HCT116 (cell line): ENCODE data around the gene DCTN5. TPM values are rescaled to one million over a fixed set of nuclear protein-coding genes. Genes with fewer than 3 reads are reported as not detected.

Experiments
- ATAC-seq: fragments of 200-7000 bp; cut with Tn5 transposase; 2 replicates; pipeline ENCODE4 v1.9.1; 2020; ENCODE audit warnings: mild to moderate bottlenecking, moderate library complexity
- BruUV-seq: library from RNA; stranded (reverse); fragments of 400-500 nt; replicated peaks from 2 replicates; lab custom pipeline; 2021; lab: Mats Ljungman, UMichigan
- CTCF ChIA-PET: fragments of 300-600 bp; sonication (Branson Sonifier 250); formaldehyde crosslinking; loops from one replicate; lab custom pipeline; 2021; ENCODE audit warnings: antibody characterized with exemption; lab: Charles Lee
- POLR2A ChIA-PET: fragments of 300-600, 350-600 bp; sonication (Branson Sonifier 250); formaldehyde crosslinking; loops from one replicate; lab custom pipeline; 2021; ENCODE audit warnings: antibody characterized with exemption; lab: Charles Lee
- RAD21 ChIA-PET, 2 experiments: fragments of 300-600 bp; sonication (Branson Sonifier 250); formaldehyde crosslinking; loops; one replicate each; lab custom pipeline; 2023; ENCODE audit warnings: low total read pairs in 2 of 2; ENCODE audit not compliant: uncharacterized antibody in 2 of 2, unreplicated experiment in 2 of 2, low non-redundant PET in 1 of 2; lab: Charles Lee
- DNase-seq: peaks from one replicate; pipeline ENCODE4 v3.0.0-alpha.2; 2010; ENCODE audit warnings: low read depth, low spot score
- H2AFZ ChIP-seq: fragments of 200-600 bp; shearing (Covaris generic), sonication (generic); 2 replicates; pipeline ENCODE4 v1.6.1; 2017; ENCODE audit warnings: low read depth, mixed run types, mixed read lengths, antibody characterized with exemption, low read length; ENCODE audit not compliant: poor library complexity, severe bottlenecking
- H3K27ac ChIP-seq: 2 replicates; pipeline ENCODE4 v1.5.1; 2012; ENCODE audit warnings: low read depth, low read length
- H3K27me3 ChIP-seq: fragments of 200-600 bp; sonication (generic); 2 replicates; pipeline ENCODE4 v1.6.1; 2016; ENCODE audit warnings: mixed run types, low read length, mixed read lengths; ENCODE audit not compliant: insufficient read depth
- H3K36me3 ChIP-seq, 2 experiments: fragments of 200-500 bp in 1 of 2; fragments of 200-600 bp in 1 of 2; sonication (Bioruptor generic) in 1 of 2; sonication (generic) in 1 of 2; 2 replicates each; pipeline versions ENCODE4 v1.5.1 to v1.6.1; 2014 to 2016; ENCODE audit warnings: low read length in 2 of 2, inconsistent platforms in 1 of 2, mixed read lengths in 1 of 2, mixed run types in 1 of 2; ENCODE audit not compliant: insufficient read depth in 2 of 2, control insufficient read depth in 1 of 2
- H3K4me1 ChIP-seq, 2 experiments: fragments of 200-600 bp in 1 of 2; sonication (generic) in 1 of 2; 2 replicates each; pipeline versions ENCODE4 v1.5.1 to v1.6.1; 2012 to 2017; ENCODE audit warnings: low read length in 2 of 2, inconsistent platforms in 1 of 2, mild to moderate bottlenecking in 1 of 2, mixed read lengths in 1 of 2, mixed run types in 1 of 2, moderate library complexity in 1 of 2; ENCODE audit not compliant: insufficient read depth in 2 of 2, control insufficient read depth in 1 of 2
- H3K4me2 ChIP-seq: fragments of 200-600 bp; sonication (generic); 2 replicates; pipeline ENCODE4 v1.6.1; 2017; ENCODE audit warnings: mixed run types, low read length, mixed read lengths
- H3K4me3 ChIP-seq, 2 experiments: fragments of 200-600 bp in 1 of 2; sonication (generic) in 1 of 2; replicated peaks in 1 of 2; 2 replicates each; pipeline ENCODE4 v1.5.1; 2011 to 2016; ENCODE audit warnings: low read length in 2 of 2, control low read depth in 1 of 2, low read depth in 1 of 2, mild to moderate bottlenecking in 1 of 2, mixed read lengths in 1 of 2, mixed run types in 1 of 2
- H3K79me2 ChIP-seq: fragments of 200-600 bp; sonication (generic); 2 replicates; pipeline ENCODE4 v1.6.1; 2017; ENCODE audit warnings: mild to moderate bottlenecking, mixed run types, low read length, moderate library complexity, mixed read lengths; ENCODE audit not compliant: insufficient read depth
- H3K9ac ChIP-seq: fragments of 200-600 bp; sonication (generic); 2 replicates; pipeline ENCODE4 v1.6.1; 2016; ENCODE audit warnings: low read length, mixed read lengths
- H3K9me2 ChIP-seq: fragments of 200-600 bp; sonication (generic), shearing (Covaris generic); 2 replicates; pipeline ENCODE4 v1.6.1; 2017; ENCODE audit warnings: mixed run types, mild to moderate bottlenecking, moderate library complexity; ENCODE audit not compliant: insufficient read depth
- H3K9me3 ChIP-seq, 2 experiments: fragments of 200-500 bp in 1 of 2; fragments of 200-600 bp in 1 of 2; sonication (Bioruptor generic) in 1 of 2; sonication (generic) in 1 of 2; 2 replicates each; pipeline ENCODE4 v1.6.1; 2014 to 2017; ENCODE audit warnings: low read length in 2 of 2, mixed read lengths in 2 of 2, inconsistent platforms in 1 of 2, low read depth in 1 of 2, mild to moderate bottlenecking in 1 of 2, mixed run types in 1 of 2, moderate library complexity in 1 of 2; ENCODE audit not compliant: control insufficient read depth in 1 of 2, insufficient read depth in 1 of 2
- H4K20me1 ChIP-seq: fragments of 200-600 bp; sonication (generic), shearing (Covaris generic); 2 replicates; pipeline ENCODE4 v1.6.1; 2017; ENCODE audit warnings: mixed run types, mild to moderate bottlenecking, moderate library complexity; ENCODE audit not compliant: insufficient read depth
- CBX3 ChIP-seq: IDR thresholded peaks from 2 replicates; pipeline ENCODE4 v1.6.1; 2012; ENCODE audit warnings: low read depth
- CTCF ChIP-seq, 3 experiments: fragments of 200-600 bp in 1 of 3; sonication (generic) in 1 of 3; IDR thresholded peaks in 2 of 3; conservative IDR thresholded peaks in 1 of 3; 2 replicates each; pipeline ENCODE4 v1.5.1; 2012 to 2017; ENCODE audit warnings: low read depth in 2 of 3, low read length in 2 of 3, antibody characterized with exemption in 1 of 3, borderline replicate concordance in 1 of 3, control low read depth in 1 of 3, mild to moderate bottlenecking in 1 of 3, mixed read lengths in 1 of 3, mixed run types in 1 of 3, moderate library complexity in 1 of 3; ENCODE audit not compliant: insufficient read depth in 1 of 3
- FOSL1 ChIP-seq: IDR thresholded peaks from 2 replicates; pipeline ENCODE4 v1.6.1; 2012; ENCODE audit warnings: low read depth
- RAD21 ChIP-seq: IDR thresholded peaks from 2 replicates; pipeline ENCODE4 v1.6.1; 2012; ENCODE audit warnings: low read depth, mild to moderate bottlenecking
- YY1 ChIP-seq: IDR thresholded peaks from 2 replicates; pipeline ENCODE4 v1.6.1; 2011; ENCODE audit warnings: low read length, low read depth, moderate library complexity, mild to moderate bottlenecking; ENCODE audit not compliant: insufficient replicate concordance; ENCODE audit errors: extremely low read depth
- ZFX ChIP-seq: fragments of 450-650 bp; IDR thresholded peaks from 2 replicates; pipeline ENCODE4 v1.6.1; 2017
- intact Hi-C: fragments of 100-400 bp; cut with micrococcal nuclease; formaldehyde crosslinking; loops from 2 replicates; pipeline ENCODE4 v1.10.0; 2022
- total RNA-seq: library from RNA; stranded (reverse); gene quantifications from one replicate; pipeline ENCODE4 v1.2.1, GENCODE V29; 2021; ENCODE audit not compliant: unreplicated experiment

Gene DCTN5
- total RNA-seq, 1 experiment from 2014 or later: 42.9 TPM

GRCh38 chr16:23710008-23710407 is 68.7 kb downstream of the DCTN5 start:
- Histone ChIP-seq H3K4me1 (no peaks in the 10 kb centered on the region), H3K27ac (no peak overlapping the region), H3K4me2 (no peak overlapping the region), H3K9me3 (no peaks in the 10 kb centered on the region), H3K36me3 (no peaks in the 10 kb centered on the region), H3K79me2 (no peaks in the 10 kb centered on the region), H3K9me2 (no peaks in the 10 kb centered on the region), H3K9ac (no peak overlapping the region), H3K4me3 (no peak overlapping the region), H4K20me1 (no peaks in the 10 kb centered on the region), H2AFZ (no peak overlapping the region), H3K27me3 (no peaks in the 10 kb centered on the region)
- no TSS peak for BruUV-seq
- DNase-seq (no peak), ATAC-seq (peak; percentile 72)
- intact Hi-C loops: no loop called here
- TF ChIP-seq RAD21: peak; percentile 58
- TF ChIP-seq CTCF (IDR thresholded peaks at IDR 0.05 in 2 of 3, conservative IDR thresholded peaks at IDR 0.05 in 1 of 3; ENCODE audit: borderline replicate concordance in 1 of 3, insufficient read depth in 1 of 3, low read depth in 2 of 3, low read length in 2 of 3): peak; percentile 30 to 33 (median 31); a peak in 4 of 6 replicates
- no peak for TF ChIP-seq CBX3
- CTCF ChIA-PET: interaction anchor here (2.1 kb wide), 1 partner anchor 32 kb away, joined by 9 read pairs; the partner anchor contains the start of gene PLK1
- POLR2A ChIA-PET: no interaction called here
- RAD21 ChIA-PET: no interaction called here

- intact Hi-C loops: no loop called here
- no peak for DNase-seq
- no TSS peak for BruUV-seq
- Histone ChIP-seq H3K4me2 (no peak overlapping the region), H3K9me3 (no peaks in the 10 kb centered on the region), H3K27ac (no peak overlapping the region), H3K9ac (no peak overlapping the region), H3K4me1 (no peaks in the 10 kb centered on the region), H3K36me3 (no peaks in the 10 kb centered on the region), H3K79me2 (no peaks in the 10 kb centered on the region), H2AFZ (no peak overlapping the region), H3K4me3 (no peak overlapping the region), H4K20me1 (no peaks in the 10 kb centered on the region), H3K9me2 (no peaks in the 10 kb centered on the region), H3K27me3 (no peaks in the 10 kb centered on the region)
- CTCF ChIA-PET: interaction anchor here (2.1 kb wide), 1 partner anchor 32 kb away, joined by 9 read pairs; the partner anchor contains the start of gene PLK1
- no peak for ATAC-seq
- RAD21 ChIA-PET: no interaction called here
- POLR2A ChIA-PET: no interaction called here
- TF ChIP-seq FOSL1 (no peak), ZFX (no peak), YY1 (no peak)
Measured at GRCh38 chr16:23710504-23710903, 69.2 kb downstream of the DCTN5 start.
